B cell (primary cell): Measurements from ENCODE around the gene AZGP1. TPM values are rescaled to one million over a fixed set of nuclear protein-coding genes. Genes with fewer than 3 reads are reported as not detected.

Source experiments
- ATAC-seq: fragments of 200-7000 bp; cut with Tn5 transposase; one replicate; pipeline ENCODE4 v1.10.0; 2021; ENCODE audit warnings: low read depth, mild to moderate bottlenecking, moderate number of reproducible peaks, moderate library complexity
- CTCF ChIA-PET: fragments of 350-600 bp; sonication (Branson Sonifier 250); formaldehyde crosslinking; loops from one replicate; lab custom pipeline; 2021; ENCODE audit warnings: antibody characterized with exemption, inconsistent platforms; lab: Charles Lee
- POLR2A ChIA-PET: fragments of 350-600 bp; sonication (Branson Sonifier 250); formaldehyde crosslinking; loops from one replicate; lab custom pipeline; 2021; ENCODE audit warnings: antibody characterized with exemption; lab: Charles Lee
- DNase-seq: peaks from one replicate; pipeline ENCODE4 v3.0.0; 2013
- H2AFZ ChIP-seq: 2 replicates; pipeline ENCODE4 v1.6.1; 2012; ENCODE audit warnings: mild to moderate bottlenecking, low read depth, low read length; ENCODE audit not compliant: insufficient read depth, poor library complexity, severe bottlenecking
- H3K27ac ChIP-seq, 2 donors: 1 replicate in 1 of 2; 2 replicates in 1 of 2; pipeline ENCODE4 v1.5.1; 2012 to 2013; ENCODE audit warnings: low read length in 2 of 2, mild to moderate bottlenecking in 2 of 2, moderate library complexity in 1 of 2
- H3K27me3 ChIP-seq, 4 experiments: fragments of 200-600 bp in 1 of 4; sonication (generic) in 1 of 4; replicated peaks in 1 of 4; 1 replicate in 2 of 4; 2 replicates in 2 of 4; pipeline versions ENCODE4 v1.6.1 to v1.7.0; 2013 to 2016; ENCODE audit warnings: low read length in 3 of 4, mild to moderate bottlenecking in 2 of 4, mixed read lengths in 1 of 4, moderate library complexity in 1 of 4; ENCODE audit not compliant: insufficient read depth in 4 of 4, control insufficient read depth in 3 of 4; ENCODE audit errors: control extremely low read depth in 1 of 4
- H3K36me3 ChIP-seq, 2 experiments: replicated peaks in 1 of 2; 1 replicate in 1 of 2; 2 replicates in 1 of 2; pipeline versions ENCODE4 v1.6.1 to v1.7.1; 2013; ENCODE audit warnings: low read length in 1 of 2; ENCODE audit not compliant: insufficient read depth in 2 of 2, control insufficient read depth in 1 of 2; ENCODE audit errors: control extremely low read depth in 1 of 2, extremely low read depth in 1 of 2
- H3K4me1 ChIP-seq, 2 donors: fragments of 200-600 bp in 1 of 2; sonication (generic) in 1 of 2; 1 replicate in 1 of 2; 2 replicates in 1 of 2; pipeline versions ENCODE4 v1.5.1 to v1.6.1; 2013 to 2017; ENCODE audit warnings: low read length in 2 of 2; ENCODE audit not compliant: control insufficient read depth in 2 of 2, insufficient read depth in 2 of 2
- H3K4me2 ChIP-seq: replicated peaks from 2 replicates; pipeline ENCODE3; 2012; ENCODE audit warnings: mild to moderate bottlenecking, low read depth, low read length; ENCODE audit not compliant: poor library complexity, severe bottlenecking
- H3K4me3 ChIP-seq, 5 experiments: fragments of 200-600 bp in 1 of 5; sonication (generic) in 1 of 5; 1 replicate in 3 of 5; 2 replicates in 2 of 5; pipeline versions ENCODE4 v1.5.1 to v1.7.0; 2011 to 2016; ENCODE audit warnings: low read length in 4 of 5, mild to moderate bottlenecking in 4 of 5, low read depth in 2 of 5, control low read depth in 1 of 5, moderate library complexity in 1 of 5; ENCODE audit not compliant: insufficient read depth in 1 of 5; ENCODE audit errors: control extremely low read depth in 1 of 5, extremely low read depth in 1 of 5
- H3K79me2 ChIP-seq: fragments of 200-600 bp; sonication (generic); one replicate; pipeline ENCODE4 v1.6.0; 2016; ENCODE audit warnings: low read length; ENCODE audit not compliant: control insufficient read depth, insufficient read depth
- H3K9ac ChIP-seq: fragments of 200-600 bp; sonication (generic); 2 replicates; pipeline ENCODE4 v1.6.1; 2017; ENCODE audit warnings: mild to moderate bottlenecking, low read length, moderate library complexity
- H3K9me3 ChIP-seq, 3 donors: one replicate each; pipeline versions ENCODE4 v1.6.1 to v1.7.1; 2013; ENCODE audit warnings: low read length in 2 of 3; ENCODE audit not compliant: control insufficient read depth in 2 of 3, insufficient read depth in 1 of 3; ENCODE audit errors: control extremely low read depth in 1 of 3
- H4K20me1 ChIP-seq: 2 replicates; pipeline ENCODE4 v1.6.0; 2012; ENCODE audit warnings: mild to moderate bottlenecking, low read length; ENCODE audit not compliant: insufficient read depth, control insufficient read depth, poor library complexity, severe bottlenecking
- H3K27ac Mint-ChIP-seq: one replicate; pipeline ENCODE4 v1.8.0; 2021; ENCODE audit warnings: mixed read lengths
- H3K27me3 Mint-ChIP-seq: one replicate; pipeline ENCODE4 v1.8.0; 2021; ENCODE audit warnings: mixed read lengths
- H3K4me1 Mint-ChIP-seq: one replicate; pipeline ENCODE4 v1.8.0; 2021; ENCODE audit warnings: mixed read lengths
- H3K4me3 Mint-ChIP-seq: one replicate; pipeline ENCODE4 v1.8.0; 2021; ENCODE audit warnings: mixed read lengths
- H3K9me3 Mint-ChIP-seq: one replicate; pipeline ENCODE4 v1.8.0; 2022; ENCODE audit warnings: mixed read lengths; ENCODE audit not compliant: insufficient read depth
- CTCF ChIP-seq: fragments of 200-600 bp; IDR thresholded peaks from one replicate; pipeline ENCODE4 v1.8.0; 2022; ENCODE audit warnings: antibody characterized with exemption, mild to moderate bottlenecking
- EZH2 ChIP-seq: IDR thresholded peaks from 2 replicates; pipeline ENCODE4 v1.6.1; 2012; ENCODE audit warnings: borderline replicate concordance, low read depth, mild to moderate bottlenecking, moderate library complexity, low read length; ENCODE audit not compliant: insufficient read depth, poor library complexity, severe bottlenecking
- WGBS: methylation state at CpG from one replicate; pipeline ENCODE4 v1.1.5; 2013; ENCODE audit warnings: missing lambda C conversion rate; ENCODE audit not compliant: insufficient coverage; 5-methylcytosine and 5-hydroxymethylcytosine counted together
- intact Hi-C: fragments of 100-400 bp; cut with micrococcal nuclease; formaldehyde crosslinking; loops from one replicate; pipeline ENCODE4 v1.10.0; 2022
- polyA plus RNA-seq: library from polyadenylated mRNA; depleted of rRNA; stranded (reverse); fragments of >200 nt; gene quantifications from 2 replicates; pipeline ENCODE4 v1.2.3, GENCODE V29; 2012
- total RNA-seq, 2 donors: library from RNA; stranded (reverse); fragments of 120-200 nt in 1 of 2; gene quantifications; 1 replicate in 1 of 2; 2 replicates in 1 of 2; pipeline versions ENCODE4 v1.2.3 to v1.2.4, GENCODE V29; 2013 to 2022

The AZGP1 gene
- total and polyA plus RNA-seq, 2 donors (not counting 1 experiment from before 2014, with no cell fraction given), result not detected

GRCh38 chr7:99919814-99920112 is 56.1 kb downstream of the AZGP1 start:
- Mint-ChIP-seq H3K4me1 (peaks cover 43% of the 10 kb centered on the region), H3K27me3 (peaks cover 9% of the 10 kb centered on the region), H3K9me3 (no peaks in the 10 kb centered on the region), H3K27ac (peak overlapping the region; percentile 97), H3K4me3 (peak overlapping the region; percentile 96)
- Histone ChIP-seq H3K4me2 (peak overlapping the region; percentile 80), H2AFZ (peak overlapping the region; percentile 97), H3K4me1 (peaks cover 32 to 35% of the 10 kb centered on the region in 2 donors), H3K79me2 (peaks cover 53% of the 10 kb centered on the region), H3K9me3 (peaks cover 0 to 4% (median 0%) of the 10 kb centered on the region in 3 donors), H3K36me3 (peaks cover 0 to 20% of the 10 kb centered on the region in 2 experiments), H3K27ac (peak overlapping the region; percentile 81 to 93), H4K20me1 (peaks cover 7% of the 10 kb centered on the region), H3K9ac (peak overlapping the region; percentile 89), H3K27me3 (no peaks in the 10 kb centered on the region), H3K4me3 (peak overlapping the region; percentile 65 to 89 (median 78))
- ATAC-seq (no peak), DNase-seq (no peak)
- WGBS, result 38% methylated on average over 3 of the region's 4 CpGs
- TF ChIP-seq CTCF (no peak), EZH2 (no peak)
- ChIA-PET POLR2A (interaction anchor here (0.5 to 1.2 kb wide), 7 partner anchors 14 to 509 kb away, joined by 3 to 8 read pairs (median 4); partner anchors contain the start of genes AP4M1, MCM7, ZCWPW1 and ZSCAN21), CTCF (interaction anchor here (1.0 to 9.2 kb wide), 7 partner anchors 12 to 786 kb away, joined by 3 to 94 read pairs (median 4); partner anchors contain the start of genes POP7 and ZSCAN25)
- intact Hi-C loops, result loop anchor here (1.0 to 2.0 kb wide), 5 partner anchors 96 to 361 kb away; partner anchors contain the start of genes ZKSCAN1, ZNF3, ZNF655 and ZSCAN21
